Stimulated activated naive CD4-positive, alpha-beta T cell treated with Interleukin-2 at 50 U/mL for 16 hours (primary cell): ENCODE results near the gene PIK3C2A.
"Not testable (repeated sequence)": the region's sequence is repeated elsewhere in the genome, so short reads cannot be mapped to it uniquely, and the experiment has no call there.

Experiments
- DNase-seq: peaks from one replicate; lab custom pipeline; 2025; lab: John Stamatoyannopoulos, UW

PIK3C2A gene

GRCh38 chr11:17207317-17208256 lies at the start of gene PIK3C2A:
PIK3C2A (minus strand) TSS chr11:17207986; CDS start chr11:17169741, 38,245 bp downstream.
- DNase-seq, result peak; percentile 95

GRCh38 chr11:17257196-17257595 lies 49.4 kb upstream of the PIK3C2A start:
- DNase-seq, result no peak

- no peak for DNase-seq
Observed at GRCh38 chr11:17256512-17256911, 48.7 kb upstream of the PIK3C2A start.

- no peak for DNase-seq
Observed at GRCh38 chr11:17252704-17253103, 44.9 kb upstream of the PIK3C2A start.

- DNase-seq, result no peak
Observed at GRCh38 chr11:17250561-17251350, 43.0 kb upstream of the PIK3C2A start.

GRCh38 chr11:17244046-17244445 lies 36.3 kb upstream of the PIK3C2A start:
- DNase-seq, result no peak

GRCh38 chr11:17242954-17243353 lies 35.2 kb upstream of the PIK3C2A start:
- not testable (repeated sequence) for DNase-seq

GRCh38 chr11:17240780-17241179 lies 33.0 kb upstream of the PIK3C2A start:
- no peak for DNase-seq

- not testable (repeated sequence) for DNase-seq
Observed at GRCh38 chr11:17239927-17240326, 32.1 kb upstream of the PIK3C2A start.

GRCh38 chr11:17238377-17238776 lies 30.6 kb upstream of the PIK3C2A start:
- DNase-seq, result no peak

GRCh38 chr11:17233101-17233500 lies 25.3 kb upstream of the PIK3C2A start:
- no peak for DNase-seq

- DNase-seq, result peak; percentile 48
Observed at GRCh38 chr11:17230867-17231851, 23.4 kb upstream of the PIK3C2A start.

GRCh38 chr11:17229481-17230152 lies 21.8 kb upstream of the PIK3C2A start:
- no peak for DNase-seq

GRCh38 chr11:17228186-17228925 lies 20.6 kb upstream of the PIK3C2A start:
- DNase-seq, result not testable (repeated sequence)

- no peak for DNase-seq
Observed at GRCh38 chr11:17224727-17225126, 16.9 kb upstream of the PIK3C2A start.

- DNase-seq, result no peak
Observed at GRCh38 chr11:17221968-17222367, 14.2 kb upstream of the PIK3C2A start.

GRCh38 chr11:17219016-17219415 lies 11.2 kb upstream of the PIK3C2A start:
- no peak for DNase-seq

GRCh38 chr11:17218403-17218802 lies 10.6 kb upstream of the PIK3C2A start:
- no peak for DNase-seq

GRCh38 chr11:17217401-17217800 lies 9.6 kb upstream of the PIK3C2A start:
- no peak for DNase-seq

- no peak for DNase-seq
Observed at GRCh38 chr11:17214338-17214737, 6.6 kb upstream of the PIK3C2A start.
